Stimulated activated naive CD8-positive, alpha-beta T cell treated with anti-CD3 and anti-CD28 coated beads, Interleukin-15, amount 100 ng/mL, for 72 hours (primary cell): ENCODE data around the gene EPB41L2.
"Not testable (repeated sequence)": the region's sequence is repeated elsewhere in the genome, so short reads cannot be mapped to it uniquely, and the experiment has no call there.

ENCODE experiments used
- ATAC-seq: fragments of 150-1000 bp; cut with Tn5 transposase; 2 replicates; pipeline ENCODE4 v1.10.0; 2021; ENCODE audit warnings: mild to moderate bottlenecking, moderate library complexity
- DNase-seq, 2 donors: peaks; one replicate each; pipeline ENCODE4 v3.0.0; 2021 to 2022
- H3K27ac Mint-ChIP-seq, 2 donors: one replicate each; pipeline ENCODE4 v1.8.0; 2022; ENCODE audit warnings: mild to moderate bottlenecking in 2 of 2, mixed read lengths in 2 of 2, moderate library complexity in 2 of 2
- H3K27me3 Mint-ChIP-seq: one replicate; pipeline ENCODE4 v1.8.0; 2022; ENCODE audit warnings: mixed read lengths
- H3K4me1 Mint-ChIP-seq: one replicate; pipeline ENCODE4 v1.8.0; 2022; ENCODE audit warnings: mild to moderate bottlenecking, mixed read lengths
- H3K4me3 Mint-ChIP-seq, 2 donors: one replicate each; pipeline ENCODE4 v1.8.0; 2022; ENCODE audit warnings: mild to moderate bottlenecking in 2 of 2, mixed read lengths in 2 of 2, moderate library complexity in 1 of 2
- H3K9me3 Mint-ChIP-seq, 2 donors: one replicate each; pipeline ENCODE4 v1.8.0; 2022; ENCODE audit warnings: mixed read lengths in 2 of 2

Gene EPB41L2

GRCh38 chr6:130991422-130992137 is 71.5 kb downstream of the EPB41L2 start:
- Mint-ChIP-seq H3K9me3 (peaks cover 0 to 4% of the 10 kb centered on the region in 2 donors), H3K27me3 (no peaks in the 10 kb centered on the region)
- ATAC-seq: no peak

GRCh38 chr6:130987539-130987938 is 75.5 kb downstream of the EPB41L2 start:
- H3K4me1 Mint-ChIP-seq, H3K27ac Mint-ChIP-seq, H3K27me3 Mint-ChIP-seq, ATAC-seq, DNase-seq, H3K4me3 Mint-ChIP-seq: not testable (repeated sequence)
- H3K9me3 Mint-ChIP-seq: peaks cover 19 to 20% of the 10 kb centered on the region in 2 donors

More at GRCh38 chr6:130991422-130992137, 71.5 kb downstream of the EPB41L2 start:
- DNase-seq: no peak
- Mint-ChIP-seq H3K4me1 (no peaks in the 10 kb centered on the region), H3K4me3 (no peak overlapping the region), H3K27ac (no peak overlapping the region)

- no peak overlapping the region for H3K27ac Mint-ChIP-seq
- H3K4me3 Mint-ChIP-seq: no peak overlapping the region
- DNase-seq (no peak), ATAC-seq (no peak)
- peaks cover 19 to 20% of the 10 kb centered on the region in 2 donors for H3K9me3 Mint-ChIP-seq
- peaks cover 3% of the 10 kb centered on the region for H3K4me1 Mint-ChIP-seq
- H3K27me3 Mint-ChIP-seq: no peaks in the 10 kb centered on the region
These were observed 77.9 kb downstream of the EPB41L2 start for GRCh38 chr6:130985115-130985514.

GRCh38 chr6:130982941-130983456 is 80.0 kb downstream of the EPB41L2 start:
- no peaks in the 10 kb centered on the region for H3K27me3 Mint-ChIP-seq
- DNase-seq (no peak), ATAC-seq (no peak)
- H3K27ac Mint-ChIP-seq: no peak overlapping the region
- H3K9me3 Mint-ChIP-seq: peaks cover 19 to 20% of the 10 kb centered on the region in 2 donors
- H3K4me1 Mint-ChIP-seq: peaks cover 8% of the 10 kb centered on the region
- no peak overlapping the region for H3K4me3 Mint-ChIP-seq

GRCh38 chr6:130982135-130982534 is 80.9 kb downstream of the EPB41L2 start:
- Mint-ChIP-seq H3K27ac (no peak overlapping the region), H3K4me1 (peaks cover 8% of the 10 kb centered on the region), H3K27me3 (no peaks in the 10 kb centered on the region), H3K9me3 (peaks cover 19 to 20% of the 10 kb centered on the region in 2 donors), H3K4me3 (no peak overlapping the region)
- no peak for DNase-seq
- no peak for ATAC-seq

GRCh38 chr6:130981409-130981808 is 81.6 kb downstream of the EPB41L2 start:
- H3K4me3 Mint-ChIP-seq: no peak overlapping the region
- peaks cover 8% of the 10 kb centered on the region for H3K4me1 Mint-ChIP-seq
- H3K27me3 Mint-ChIP-seq: no peaks in the 10 kb centered on the region
- ATAC-seq (no peak), DNase-seq (no peak)
- H3K9me3 Mint-ChIP-seq: peaks cover 19 to 20% of the 10 kb centered on the region in 2 donors
- no peak overlapping the region for H3K27ac Mint-ChIP-seq

- DNase-seq: no peak
- no peaks in the 10 kb centered on the region for H3K27me3 Mint-ChIP-seq
- ATAC-seq: no peak
- no peak overlapping the region for H3K4me3 Mint-ChIP-seq
- peaks cover 11 to 13% of the 10 kb centered on the region in 2 donors for H3K9me3 Mint-ChIP-seq
- no peak overlapping the region for H3K27ac Mint-ChIP-seq
- H3K4me1 Mint-ChIP-seq: peaks cover 8% of the 10 kb centered on the region
These were observed 82.6 kb downstream of the EPB41L2 start for GRCh38 chr6:130980310-130981032.

GRCh38 chr6:130978660-130979396 is 84.2 kb downstream of the EPB41L2 start:
- Mint-ChIP-seq H3K4me3 (no peak overlapping the region), H3K27me3 (no peaks in the 10 kb centered on the region), H3K9me3 (no peaks in the 10 kb centered on the region), H3K27ac (no peak overlapping the region), H3K4me1 (peaks cover 8% of the 10 kb centered on the region)
- DNase-seq: no peak
- ATAC-seq: no peak

GRCh38 chr6:130978180-130978579 is 84.9 kb downstream of the EPB41L2 start:
- H3K27ac Mint-ChIP-seq: no peak overlapping the region

GRCh38 chr6:130975325-130975724 is 87.7 kb downstream of the EPB41L2 start:
- no peaks in the 10 kb centered on the region for H3K9me3 Mint-ChIP-seq
- no peak for ATAC-seq

More at GRCh38 chr6:130978180-130978579, 84.9 kb downstream of the EPB41L2 start:
- Mint-ChIP-seq H3K9me3 (no peaks in the 10 kb centered on the region), H3K4me3 (no peak overlapping the region), H3K4me1 (peaks cover 8% of the 10 kb centered on the region), H3K27me3 (no peaks in the 10 kb centered on the region)
- DNase-seq (no peak), ATAC-seq (no peak)

GRCh38 chr6:130973521-130974277 is 89.3 kb downstream of the EPB41L2 start:
- Mint-ChIP-seq H3K4me1 (peaks cover 8% of the 10 kb centered on the region), H3K27me3 (no peaks in the 10 kb centered on the region), H3K9me3 (no peaks in the 10 kb centered on the region), H3K4me3 (no peak overlapping the region), H3K27ac (no peak overlapping the region)
- ATAC-seq (no peak), DNase-seq (no peak)

More at GRCh38 chr6:130975325-130975724, 87.7 kb downstream of the EPB41L2 start:
- no peaks in the 10 kb centered on the region for H3K27me3 Mint-ChIP-seq
- DNase-seq: no peak
- no peak overlapping the region for H3K27ac Mint-ChIP-seq
- peaks cover 14% of the 10 kb centered on the region for H3K4me1 Mint-ChIP-seq
- H3K4me3 Mint-ChIP-seq: no peak overlapping the region

GRCh38 chr6:130971504-130971903 is 91.5 kb downstream of the EPB41L2 start:
- ATAC-seq (peak; percentile 50), DNase-seq (no peak)
- no peak overlapping the region for H3K27ac Mint-ChIP-seq
- H3K9me3 Mint-ChIP-seq: no peaks in the 10 kb centered on the region
- H3K4me3 Mint-ChIP-seq: no peak overlapping the region
- H3K27me3 Mint-ChIP-seq: no peaks in the 10 kb centered on the region
- H3K4me1 Mint-ChIP-seq: peaks cover 8% of the 10 kb centered on the region

- Mint-ChIP-seq H3K4me1 (peaks cover 8% of the 10 kb centered on the region), H3K27me3 (no peaks in the 10 kb centered on the region), H3K9me3 (no peaks in the 10 kb centered on the region), H3K4me3 (no peak overlapping the region), H3K27ac (no peak overlapping the region)
- ATAC-seq: no peak
- DNase-seq: no peak
These were observed 92.1 kb downstream of the EPB41L2 start for GRCh38 chr6:130970839-130971410.

GRCh38 chr6:130969791-130970491 is 93.1 kb downstream of the EPB41L2 start:
- Mint-ChIP-seq H3K27ac (no peak overlapping the region), H3K27me3 (no peaks in the 10 kb centered on the region), H3K4me3 (no peak overlapping the region), H3K9me3 (no peaks in the 10 kb centered on the region), H3K4me1 (peaks cover 8% of the 10 kb centered on the region)
- no peak for ATAC-seq
- DNase-seq: no peak
